Breast epithelium (tissue), 3 donors: ENCODE data around the gene THY1.

Source experiments
- CTCF ChIP-seq, 3 donors: fragments of 450-650 bp; IDR thresholded peaks; one replicate each; pipeline ENCODE4 v1.5.1; 2016 to 2017; ENCODE audit warnings: antibody characterized with exemption in 3 of 3, mild to moderate bottlenecking in 3 of 3, moderate library complexity in 3 of 3
- POLR2AphosphoS5 ChIP-seq, 3 donors: sonication (generic); formaldehyde crosslinking; IDR thresholded peaks; one replicate each; pipeline ENCODE4 v1.6.1; 2017; ENCODE audit warnings: antibody characterized with exemption in 3 of 3

- TF ChIP-seq POLR2AphosphoS5 (IDR thresholded peaks at IDR 0.05): no peak
- TF ChIP-seq CTCF (IDR thresholded peaks at IDR 0.05): no peak
These were observed 47.6 kb upstream of the THY1 start for GRCh38 chr11:119470317-119471291.
